K562 (cell line): ENCODE measurements around the gene MLN. TPM values are rescaled to one million over a fixed set of nuclear protein-coding genes. Genes with fewer than 3 reads are reported as not detected.

ENCODE experiments used
- BCL6 ChIP-seq: fragments of 250-450 bp; sonication (Bioruptor Pico); IDR thresholded peaks from 2 replicates; pipeline ENCODE4 v1.4.0; 2020
- CREM ChIP-seq: IDR thresholded peaks from 2 replicates; pipeline ENCODE4 v1.6.1; 2014; ENCODE audit warnings: antibody characterized with exemption, low read depth
- DNMT1 ChIP-seq: fragments of 450-650 bp; IDR thresholded peaks from 2 replicates; pipeline ENCODE4 v1.6.1; 2016; ENCODE audit warnings: antibody characterized with exemption, mild to moderate bottlenecking
- FIP1L1 ChIP-seq: fragments of 200-400 bp; formaldehyde crosslinking; IDR thresholded peaks from 2 replicates; pipeline ENCODE4 v1.6.1; 2018; ENCODE audit warnings: mild to moderate bottlenecking, low read depth, low read length; ENCODE audit not compliant: poor library complexity, severe bottlenecking
- FOXK2 ChIP-seq, 2 experiments: fragments of 450-650 bp; IDR thresholded peaks in 1 of 2; conservative IDR thresholded peaks in 1 of 2; 2 replicates each; pipeline ENCODE4 v1.6.1; 2016; ENCODE audit warnings: low read depth in 2 of 2, mild to moderate bottlenecking in 1 of 2
- GATAD2A ChIP-seq: fragments of 450-650 bp; IDR thresholded peaks from 2 replicates; pipeline ENCODE4 v1.6.1; 2017
- KAT2B ChIP-seq: IDR thresholded peaks from one replicate; pipeline ENCODE4 v1.6.1; 2012; ENCODE audit warnings: low read depth, mild to moderate bottlenecking, control low read depth, inconsistent platforms, low read length, moderate library complexity
- KLF16 ChIP-seq: IDR thresholded peaks from 2 replicates; pipeline ENCODE4 v1.6.1; 2016; ENCODE audit warnings: antibody characterized with exemption
- NR1H2 ChIP-seq: sonication (generic); formaldehyde crosslinking; IDR thresholded peaks from 2 replicates; pipeline ENCODE4 v1.4.0; 2020; ENCODE audit warnings: mild to moderate bottlenecking, missing genetic modification reagents
- NR4A1 ChIP-seq, 2 experiments: fragments of 250-450 bp in 1 of 2; fragments of 450-650 bp in 1 of 2; sonication (Bioruptor Pico) in 1 of 2; IDR thresholded peaks; 2 replicates each; pipeline versions ENCODE4 v1.4.0 to v1.6.1; 2016 to 2020; ENCODE audit warnings: mild to moderate bottlenecking in 2 of 2, missing compliant biosample characterization in 1 of 2, missing genetic modification characterization in 1 of 2, moderate library complexity in 1 of 2
- PHB ChIP-seq: fragments of 250-450 bp; sonication (Bioruptor Pico); IDR thresholded peaks from 2 replicates; pipeline ENCODE4 v1.5.0; 2021
- RFX1 ChIP-seq: fragments of 450-650 bp; IDR thresholded peaks from 2 replicates; pipeline ENCODE4 v1.6.1; 2016; ENCODE audit warnings: mild to moderate bottlenecking, moderate library complexity
- XRCC3 ChIP-seq: fragments of 450-650 bp; IDR thresholded peaks from 2 replicates; pipeline ENCODE4 v1.6.1; 2017; ENCODE audit warnings: mild to moderate bottlenecking, moderate library complexity
- ZBTB8A ChIP-seq: fragments of 450-650 bp; IDR thresholded peaks from 2 replicates; pipeline ENCODE4 v1.6.1; 2018; ENCODE audit warnings: mild to moderate bottlenecking, moderate library complexity; ENCODE audit not compliant: partially characterized antibody
- ZFP30 ChIP-seq: fragments of 250-450 bp; sonication (Bioruptor Pico); IDR thresholded peaks from 2 replicates; pipeline ENCODE4 v1.8.0; 2022; ENCODE audit warnings: moderate library complexity, mild to moderate bottlenecking, inconsistent platforms, borderline replicate concordance
- ZNF143 ChIP-seq: sonication (generic); formaldehyde crosslinking; IDR thresholded peaks from 2 replicates; pipeline ENCODE4 v1.9.0; 2022; ENCODE audit warnings: mild to moderate bottlenecking, missing genetic modification reagents
- polyA plus RNA-seq, 8 experiments: library from polyadenylated mRNA; depleted of rRNA in 4 of 8; stranded (reverse) in 5 of 8; unstranded in 3 of 8; fragments of >200 nt; fragmentation: Nextera tagmentation in 2 of 8; fragmentation: Illumina TruSeq in 1 of 8; extraction: Ambion mirVana in 2 of 8; extraction: Trizol in 1 of 8; gene quantifications; 2 replicates each; pipeline versions ENCODE4 v1.2.1 to v1.2.3, GENCODE V29; 2011 to 2014; ENCODE audit warnings: inconsistent platforms in 1 of 8, missing spikeins in 1 of 8
- total RNA-seq, 7 experiments: library from RNA; depleted of rRNA in 6 of 7; stranded (reverse); fragments of >200 nt in 6 of 7; fragmentation: Illumina TruSeq in 2 of 7; extraction: Trizol in 2 of 7; gene quantifications; 2 replicates each; pipeline versions ENCODE4 v1.2.1 to v1.2.3, GENCODE V29; 2011 to 2021; ENCODE audit warnings: low replicate concordance in 1 of 7
- TF ChIP-seq, protein P1 (sequence below): fragments of 200-800 bp; sonication (Bioruptor generic); IDR thresholded peaks from 2 replicates; pipeline ENCODE4 v1.6.1; 2016; ENCODE audit warnings: missing genetic modification characterization, missing compliant biosample characterization
- TF ChIP-seq, protein P2 (sequence below): fragments of 250-450 bp; sonication (Bioruptor Pico); IDR thresholded peaks from 2 replicates; pipeline ENCODE4 v1.5.0; 2022; ENCODE audit warnings: mild to moderate bottlenecking
- TF ChIP-seq, protein P3 (sequence below): fragments of 450-650 bp; IDR thresholded peaks from 2 replicates; pipeline ENCODE4 v1.6.1; 2018; ENCODE audit warnings: mild to moderate bottlenecking, low read depth; ENCODE audit not compliant: partially characterized antibody

The MLN gene
- total and polyA plus RNA-seq, 9 of the 15 experiments (the other 6 are each of a cell fraction or from before 2014, with no cell fraction given): not detected

DNA sequence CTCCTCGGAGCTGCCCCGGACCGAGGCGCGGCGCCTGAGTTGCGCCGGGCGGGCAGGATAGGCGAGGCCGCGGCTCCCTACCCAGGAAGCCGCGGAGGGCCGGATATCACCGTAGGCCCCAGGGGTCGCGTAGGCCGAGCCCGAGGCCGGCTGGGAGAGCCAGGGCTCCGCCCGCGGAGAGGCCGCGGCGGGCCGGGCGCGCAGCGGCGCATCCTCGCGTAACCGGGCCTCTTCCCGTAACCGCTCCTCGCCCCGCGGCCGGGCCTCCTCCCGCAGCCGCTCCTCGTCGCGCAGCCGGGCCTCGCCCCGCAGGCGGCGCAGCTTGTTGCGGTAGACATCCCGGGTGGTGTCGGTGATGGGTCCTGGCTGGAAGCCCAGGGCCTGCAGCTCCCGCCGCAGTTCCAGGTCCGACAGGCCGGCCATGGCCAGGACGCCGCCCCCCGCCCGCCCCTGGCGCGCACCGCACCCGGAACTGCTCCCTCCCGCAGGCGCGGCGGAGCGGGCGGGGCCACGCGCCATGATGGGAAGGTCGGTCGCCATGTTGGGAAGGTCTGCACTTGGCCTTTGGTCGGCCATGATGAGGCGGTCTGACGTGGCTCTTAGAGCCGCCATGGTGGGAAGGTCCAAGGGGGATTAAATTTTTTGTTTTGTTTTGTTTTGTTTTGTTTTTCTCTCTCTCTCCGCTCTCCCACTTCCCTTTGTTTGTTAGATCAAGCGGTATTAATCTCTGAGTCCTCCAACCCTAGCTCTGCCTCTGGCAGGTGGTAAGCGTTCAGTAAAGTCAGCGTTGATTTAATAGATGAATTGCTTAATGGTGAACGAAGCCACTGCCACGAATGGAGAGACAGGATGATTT lies 14.9 kb downstream of the MLN start, which contains the start of gene LEMD2 (continued):
- no peak for TF ChIP-seq ZNF143 (CRISPR knock-in tag)
- peak; percentile 67 to 75; a peak in 3 of 4 replicates for TF ChIP-seq FOXK2 (conservative IDR thresholded peaks at IDR 0.05 in 1 of 2, IDR thresholded peaks at IDR 0.05 in 1 of 2; ENCODE audit: low read depth in 2 of 2)
- TF ChIP-seq, protein P1, sequence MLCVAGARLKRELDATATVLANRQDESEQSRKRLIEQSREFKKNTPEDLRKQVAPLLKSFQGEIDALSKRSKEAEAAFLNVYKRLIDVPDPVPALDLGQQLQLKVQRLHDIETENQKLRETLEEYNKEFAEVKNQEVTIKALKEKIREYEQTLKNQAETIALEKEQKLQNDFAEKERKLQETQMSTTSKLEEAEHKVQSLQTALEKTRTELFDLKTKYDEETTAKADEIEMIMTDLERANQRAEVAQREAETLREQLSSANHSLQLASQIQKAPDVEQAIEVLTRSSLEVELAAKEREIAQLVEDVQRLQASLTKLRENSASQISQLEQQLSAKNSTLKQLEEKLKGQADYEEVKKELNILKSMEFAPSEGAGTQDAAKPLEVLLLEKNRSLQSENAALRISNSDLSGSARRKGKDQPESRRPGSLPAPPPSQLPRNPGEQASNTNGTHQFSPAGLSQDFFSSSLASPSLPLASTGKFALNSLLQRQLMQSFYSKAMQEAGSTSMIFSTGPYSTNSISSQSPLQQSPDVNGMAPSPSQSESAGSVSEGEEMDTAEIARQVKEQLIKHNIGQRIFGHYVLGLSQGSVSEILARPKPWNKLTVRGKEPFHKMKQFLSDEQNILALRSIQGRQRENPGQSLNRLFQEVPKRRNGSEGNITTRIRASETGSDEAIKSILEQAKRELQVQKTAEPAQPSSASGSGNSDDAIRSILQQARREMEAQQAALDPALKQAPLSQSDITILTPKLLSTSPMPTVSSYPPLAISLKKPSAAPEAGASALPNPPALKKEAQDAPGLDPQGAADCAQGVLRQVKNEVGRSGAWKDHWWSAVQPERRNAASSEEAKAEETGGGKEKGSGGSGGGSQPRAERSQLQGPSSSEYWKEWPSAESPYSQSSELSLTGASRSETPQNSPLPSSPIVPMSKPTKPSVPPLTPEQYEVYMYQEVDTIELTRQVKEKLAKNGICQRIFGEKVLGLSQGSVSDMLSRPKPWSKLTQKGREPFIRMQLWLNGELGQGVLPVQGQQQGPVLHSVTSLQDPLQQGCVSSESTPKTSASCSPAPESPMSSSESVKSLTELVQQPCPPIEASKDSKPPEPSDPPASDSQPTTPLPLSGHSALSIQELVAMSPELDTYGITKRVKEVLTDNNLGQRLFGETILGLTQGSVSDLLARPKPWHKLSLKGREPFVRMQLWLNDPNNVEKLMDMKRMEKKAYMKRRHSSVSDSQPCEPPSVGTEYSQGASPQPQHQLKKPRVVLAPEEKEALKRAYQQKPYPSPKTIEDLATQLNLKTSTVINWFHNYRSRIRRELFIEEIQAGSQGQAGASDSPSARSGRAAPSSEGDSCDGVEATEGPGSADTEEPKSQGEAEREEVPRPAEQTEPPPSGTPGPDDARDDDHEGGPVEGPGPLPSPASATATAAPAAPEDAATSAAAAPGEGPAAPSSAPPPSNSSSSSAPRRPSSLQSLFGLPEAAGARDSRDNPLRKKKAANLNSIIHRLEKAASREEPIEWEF: peak; percentile 78; the same call in 1 of the 2 replicates
- TF ChIP-seq, protein P2, sequence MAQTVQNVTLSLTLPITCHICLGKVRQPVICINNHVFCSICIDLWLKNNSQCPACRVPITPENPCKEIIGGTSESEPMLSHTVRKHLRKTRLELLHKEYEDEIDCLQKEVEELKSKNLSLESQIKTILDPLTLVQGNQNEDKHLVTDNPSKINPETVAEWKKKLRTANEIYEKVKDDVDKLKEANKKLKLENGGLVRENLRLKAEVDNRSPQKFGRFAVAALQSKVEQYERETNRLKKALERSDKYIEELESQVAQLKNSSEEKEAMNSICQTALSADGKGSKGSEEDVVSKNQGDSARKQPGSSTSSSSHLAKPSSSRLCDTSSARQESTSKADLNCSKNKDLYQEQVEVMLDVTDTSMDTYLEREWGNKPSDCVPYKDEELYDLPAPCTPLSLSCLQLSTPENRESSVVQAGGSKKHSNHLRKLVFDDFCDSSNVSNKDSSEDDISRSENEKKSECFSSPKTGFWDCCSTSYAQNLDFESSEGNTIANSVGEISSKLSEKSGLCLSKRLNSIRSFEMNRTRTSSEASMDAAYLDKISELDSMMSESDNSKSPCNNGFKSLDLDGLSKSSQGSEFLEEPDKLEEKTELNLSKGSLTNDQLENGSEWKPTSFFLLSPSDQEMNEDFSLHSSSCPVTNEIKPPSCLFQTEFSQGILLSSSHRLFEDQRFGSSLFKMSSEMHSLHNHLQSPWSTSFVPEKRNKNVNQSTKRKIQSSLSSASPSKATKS (CRISPR knock-in tag): 0 out of 2 replicates have a peak, but pooled peaks have one; percentile 17
- TF ChIP-seq CREM: peak; percentile 94
- no peak for TF ChIP-seq KAT2B
- TF ChIP-seq NR1H2: no peak
- no peak for TF ChIP-seq ZBTB8A
- TF ChIP-seq DNMT1: no peak
- peak; percentile 52; the same call in 1 of the 2 replicates for TF ChIP-seq GATAD2A
- no peak for TF ChIP-seq ZFP30 (CRISPR knock-in tag)
- TF ChIP-seq NR4A1 (CRISPR knock-in tag; IDR thresholded peaks at IDR 0.05): 0 out of 2 replicates have a peak, but pooled peaks have one; percentile 44
- peak; percentile 91 for TF ChIP-seq NR4A1 (tag; IDR thresholded peaks at IDR 0.05)
- TF ChIP-seq, protein P3, sequence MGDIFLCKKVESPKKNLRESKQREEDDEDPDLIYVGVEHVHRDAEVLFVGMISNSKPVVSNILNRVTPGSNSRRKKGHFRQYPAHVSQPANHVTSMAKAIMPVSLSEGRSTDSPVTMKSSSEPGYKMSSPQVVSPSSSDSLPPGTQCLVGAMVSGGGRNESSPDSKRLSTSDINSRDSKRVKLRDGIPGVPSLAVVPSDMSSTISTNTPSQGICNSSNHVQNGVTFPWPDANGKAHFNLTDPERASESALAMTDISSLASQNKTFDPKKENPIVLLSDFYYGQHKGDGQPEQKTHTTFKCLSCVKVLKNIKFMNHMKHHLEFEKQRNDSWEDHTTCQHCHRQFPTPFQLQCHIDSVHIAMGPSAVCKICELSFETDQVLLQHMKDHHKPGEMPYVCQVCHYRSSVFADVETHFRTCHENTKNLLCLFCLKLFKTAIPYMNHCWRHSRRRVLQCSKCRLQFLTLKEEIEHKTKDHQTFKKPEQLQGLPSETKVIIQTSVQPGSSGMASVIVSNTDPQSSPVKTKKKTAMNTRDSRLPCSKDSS: no peak
- no peak; the same call in 1 of the 2 replicates for TF ChIP-seq PHB (CRISPR knock-in tag)
- peak; percentile 91 for TF ChIP-seq BCL6
- TF ChIP-seq FIP1L1: peak; percentile 88
- no peak for TF ChIP-seq XRCC3
- no peak for TF ChIP-seq KLF16
- TF ChIP-seq RFX1: no peak
